Measurements from ENCODE around the gene FAXDC2. TPM values are rescaled to one million over a fixed set of nuclear protein-coding genes. Genes with fewer than 3 reads are reported as not detected.

The FAXDC2 gene
- total and polyA plus RNA-seq, 10 of the 15 experiments (the other 5 are each of a cell fraction or from before 2014, with no cell fraction given) = 0.13 to 1.8 (median 0.35) TPM

GRCh38 chr5:154842689-154843530, 7.5 kb downstream of the FAXDC2 start:
- Histone ChIP-seq H4K20me1 (ENCODE audit: control insufficient read depth, insufficient read depth) (no peaks in the 10 kb centered on the region), H3K4me2 (ENCODE audit: control insufficient read depth, insufficient read depth) (no peak overlapping the region), H3K79me2 (ENCODE audit: control insufficient read depth, insufficient read depth, low read length) (no peaks in the 10 kb centered on the region), H3K9me3 (replicated peaks; ENCODE audit: control insufficient read depth, insufficient read depth, low read length) (no peaks in the 10 kb centered on the region), H3K9ac (ENCODE audit: control insufficient read depth, insufficient read depth, low read length) (no peak overlapping the region), H3K36me3 (ENCODE audit: control insufficient read depth in 2 of 2, insufficient read depth in 2 of 2, low read length in 1 of 2) (no peaks in the 10 kb centered on the region), H3K27me3 (replicated peaks in 1 of 2; ENCODE audit: control insufficient read depth in 2 of 2, insufficient read depth in 2 of 2, low read length in 1 of 2) (no peaks in the 10 kb centered on the region), H2AFZ (ENCODE audit: control insufficient read depth, low read depth, low read length) (no peak overlapping the region), H3K4me3 (no peak overlapping the region), H3K4me1 (ENCODE audit: control insufficient read depth, insufficient read depth, low read length) (no peaks in the 10 kb centered on the region), H3K27ac (ENCODE audit: control insufficient read depth, insufficient read depth) (no peak overlapping the region)
- CTCF ChIA-PET = interaction anchor here (0.6 to 1.2 kb wide), 2 partner anchors 78 to 192 kb away, joined by 3 to 4 read pairs; no protein-coding TSS in a partner anchor
- no peak for TF ChIP-seq NR2C1 (IDR thresholded peaks at IDR 0.05)
- TF ChIP-seq RAD21 (IDR thresholded peaks at IDR 0.05; ENCODE audit: insufficient read depth, low read depth, low read length) = no peak
- TF ChIP-seq GATAD2B (conservative IDR thresholded peaks at IDR 0.05; ENCODE audit: low read depth) = no peak
- TF ChIP-seq BCL11A (IDR thresholded peaks at IDR 0.05; ENCODE audit: low read depth, low read length) = no peak
- TF ChIP-seq WRNIP1 (IDR thresholded peaks at IDR 0.05; ENCODE audit: borderline replicate concordance, low read depth, low read length) = no peak
- no peak for TF ChIP-seq CHD2 (IDR thresholded peaks at IDR 0.05; ENCODE audit: borderline replicate concordance, low read depth, low read length)
- TF ChIP-seq RB1 (IDR thresholded peaks at IDR 0.05; ENCODE audit: borderline replicate concordance) = no peak
- no peak for TF ChIP-seq YBX1 (IDR thresholded peaks at IDR 0.05)
- TF ChIP-seq KLF5 (IDR thresholded peaks at IDR 0.05; ENCODE audit: partially characterized antibody) = no peak
- no peak for TF ChIP-seq TCF7 (IDR thresholded peaks at IDR 0.05; ENCODE audit: borderline replicate concordance)
- TF ChIP-seq ZNF24 (IDR thresholded peaks at IDR 0.05) = no peak
- no peak for TF ChIP-seq ZNF592 (IDR thresholded peaks at IDR 0.05)
- TF ChIP-seq ZNF207 (IDR thresholded peaks at IDR 0.05; ENCODE audit: borderline replicate concordance) = no peak
- TF ChIP-seq REST (IDR thresholded peaks at IDR 0.05; ENCODE audit: low read depth, low read length) = no peak
- ATAC-seq = no peak
- in situ Hi-C loops (cut with MboI) = no loop called here
- DNase-seq (ENCODE audit: low read depth, low spot score) = no peak
- RAD21 ChIA-PET (ENCODE audit: unreplicated experiment) = no interaction called here
- BruUV-seq (replicated peaks) = no TSS peak
- intact Hi-C loops (cut with micrococcal nuclease; ENCODE audit: unreplicated experiment) = loop anchor here (1.0 kb wide), 1 partner anchor 14 kb away; no protein-coding TSS in a partner anchor
- 86% methylated on average over 6 of the region's 6 CpGs for WGBS (ENCODE audit: insufficient coverage, insufficient replicate concordance, low lambda C conversion rate, missing lambda C conversion rate)
- POLR2A ChIA-PET = no interaction called here
- SMC1A ChIA-PET (ENCODE audit: uncharacterized antibody, unreplicated experiment) = no interaction called here
- FAIRE-seq = no peak
